ENCODE measurements around the gene ACOXL.

ACOXL gene

DNA sequence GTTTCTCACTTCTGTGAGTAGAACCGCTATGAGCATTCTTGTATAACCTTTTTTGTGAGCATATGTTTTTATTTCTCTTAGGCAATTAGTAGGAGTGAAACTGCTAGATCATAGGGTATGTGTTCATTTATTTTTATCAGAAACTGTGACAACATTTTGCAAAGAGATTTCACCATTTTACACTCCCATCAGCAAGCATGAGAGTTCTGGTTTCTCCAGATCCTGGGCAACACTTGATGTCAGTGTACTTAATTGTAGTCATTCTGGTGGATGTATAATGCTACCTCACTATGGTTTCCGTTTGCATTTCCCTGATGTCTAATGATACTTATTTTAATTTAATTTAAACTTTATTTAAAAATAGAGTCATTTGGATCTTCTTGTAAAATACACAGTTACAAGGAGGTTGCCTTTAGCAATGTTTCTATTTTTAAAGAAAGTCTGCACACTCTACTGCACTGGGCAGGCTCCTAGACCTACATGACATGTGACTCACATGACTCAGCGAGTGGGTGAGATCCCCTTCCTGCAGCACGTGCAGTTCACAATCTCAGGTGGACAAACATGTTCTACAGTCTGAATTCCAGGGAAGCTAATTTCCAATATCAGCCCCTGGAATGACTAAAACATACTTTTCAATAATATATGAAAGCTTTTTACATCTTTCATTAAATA is 261.3 kb downstream of the ACOXL start:
- in situ Hi-C loops (cut with MboI; ENCODE audit: low sequenced_read_pairs) = no loop called here

DNA sequence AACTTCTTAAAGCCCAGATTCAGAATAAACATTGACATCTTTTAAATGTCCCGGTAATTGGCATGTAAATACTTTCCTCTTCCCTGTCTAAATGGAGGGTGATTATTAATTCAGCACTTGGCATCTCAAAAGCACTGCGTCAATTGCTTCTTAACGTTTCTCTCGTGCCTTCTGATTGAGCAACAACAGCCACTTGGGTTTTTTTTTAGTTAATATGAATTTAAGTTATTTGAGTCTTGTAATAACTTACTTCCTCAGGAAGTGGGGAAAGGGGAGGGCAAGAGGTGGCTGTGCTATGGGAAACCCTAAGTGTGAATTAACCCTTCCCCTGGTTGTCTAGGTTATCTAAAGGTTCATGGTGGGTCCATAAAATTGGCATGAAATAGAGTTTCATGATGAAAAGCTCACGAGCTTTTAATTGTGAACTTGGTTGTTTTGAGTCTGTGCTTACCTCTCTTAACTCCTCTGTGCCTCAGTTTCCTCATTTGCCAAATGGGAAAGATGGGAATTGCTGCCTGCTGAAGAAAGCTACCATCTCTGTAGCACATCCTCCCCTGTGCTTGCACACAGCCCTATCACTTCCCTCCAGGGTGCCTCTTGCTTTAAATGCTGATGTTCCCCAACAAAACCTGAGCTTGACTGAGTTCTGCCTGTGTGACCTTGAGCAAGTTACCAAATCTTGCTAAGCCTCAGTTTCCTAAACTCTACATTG is 262.0 kb downstream of the ACOXL start:
- in situ Hi-C loops (cut with MboI; ENCODE audit: low sequenced_read_pairs) = no loop called here

DNA sequence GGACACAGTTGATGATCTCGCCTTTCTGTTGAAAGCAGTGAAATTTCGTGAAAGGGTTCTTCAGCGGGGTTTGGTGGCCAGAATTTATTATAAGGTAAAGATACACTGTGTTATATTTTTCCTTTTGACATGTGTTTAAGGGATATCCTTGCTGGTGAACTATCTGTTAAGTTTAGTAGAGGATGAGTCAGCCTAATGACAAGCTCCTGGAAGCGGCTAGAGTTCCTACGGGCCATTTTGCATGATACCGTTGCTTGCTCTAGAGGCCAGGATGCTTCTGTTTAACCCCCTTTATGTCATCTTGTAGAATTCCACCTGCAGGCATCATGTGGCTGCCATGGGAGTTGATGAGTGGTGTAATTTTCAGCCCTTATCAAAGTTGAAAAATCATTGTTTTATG is 263.5 kb downstream of the ACOXL start:
- in situ Hi-C loops (cut with MboI; ENCODE audit: low sequenced_read_pairs) = no loop called here

DNA sequence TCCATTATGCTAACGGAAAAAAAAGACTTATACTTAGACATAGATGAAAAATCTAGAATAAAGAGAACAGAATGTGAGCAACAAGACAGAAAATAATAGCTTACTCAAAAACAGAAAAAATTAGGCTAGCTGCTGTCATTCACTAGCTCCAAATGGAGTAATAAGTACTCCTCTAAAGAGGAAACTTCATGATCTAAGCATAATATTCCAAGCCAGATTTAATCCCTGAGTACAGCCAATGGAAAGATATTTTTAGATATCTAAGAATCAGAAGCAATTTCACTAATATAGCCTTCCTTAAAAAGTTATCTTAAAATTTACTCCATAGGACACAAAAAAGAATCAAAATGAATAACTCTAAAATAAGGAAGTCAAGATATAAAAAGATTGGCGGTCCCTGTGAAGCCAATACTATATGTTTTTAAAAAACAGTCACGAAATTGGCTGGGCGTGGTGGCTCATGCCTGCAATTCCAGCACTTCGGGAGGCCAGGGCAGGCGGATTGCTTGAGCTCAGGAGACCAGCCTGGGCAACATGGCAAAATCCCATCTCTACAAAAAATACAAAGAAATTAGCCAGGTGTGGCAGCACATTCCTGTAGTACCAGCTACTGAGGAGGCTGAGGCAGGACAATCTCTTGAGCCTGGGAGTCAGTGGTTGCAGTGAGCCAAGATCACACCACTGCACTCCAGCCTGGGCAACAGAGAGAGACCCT is 265.1 kb downstream of the ACOXL start:
- in situ Hi-C loops (cut with MboI; ENCODE audit: low sequenced_read_pairs) = no loop called here

DNA sequence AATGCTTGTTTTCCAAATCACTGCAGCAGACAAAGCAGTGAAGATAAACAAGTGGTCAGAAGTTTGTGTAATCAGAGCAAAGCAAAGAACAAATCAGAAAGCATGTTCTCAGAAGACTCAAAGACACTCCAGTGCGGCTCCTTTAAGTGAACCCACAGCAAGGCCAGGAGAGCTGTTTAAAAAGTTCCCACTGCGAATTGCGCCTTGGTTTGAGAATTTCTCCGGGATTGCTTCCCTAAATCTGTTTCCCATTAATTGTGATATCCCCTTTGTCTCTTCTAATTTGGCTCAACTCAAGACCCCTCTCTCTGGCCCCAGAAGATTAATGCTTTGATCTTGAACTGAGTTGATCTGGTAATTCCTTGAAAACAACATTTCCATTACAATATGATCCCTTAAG is 265.9 kb downstream of the ACOXL start:
- in situ Hi-C loops (cut with MboI; ENCODE audit: low sequenced_read_pairs) = no loop called here

DNA sequence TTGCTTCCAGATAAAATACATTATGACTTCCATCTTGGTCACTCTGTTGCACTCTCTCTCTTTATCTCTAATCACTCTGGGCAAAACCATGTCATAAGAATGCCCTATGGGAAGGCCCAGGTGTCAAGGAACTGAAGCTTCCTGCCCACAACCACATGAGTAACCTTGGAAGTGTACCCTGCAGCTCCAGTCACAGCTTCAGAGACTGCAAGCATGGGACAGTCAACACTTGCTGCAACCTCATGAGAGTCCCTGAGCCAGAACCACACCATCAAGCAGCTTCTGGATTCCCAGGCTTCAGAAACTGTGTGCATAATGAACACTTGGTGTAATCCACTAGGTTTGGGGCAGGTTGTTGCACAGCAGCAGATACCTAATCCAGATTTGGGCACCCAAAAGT is 267.3 kb downstream of the ACOXL start:
- in situ Hi-C loops (cut with MboI; ENCODE audit: low sequenced_read_pairs) = no loop called here

DNA sequence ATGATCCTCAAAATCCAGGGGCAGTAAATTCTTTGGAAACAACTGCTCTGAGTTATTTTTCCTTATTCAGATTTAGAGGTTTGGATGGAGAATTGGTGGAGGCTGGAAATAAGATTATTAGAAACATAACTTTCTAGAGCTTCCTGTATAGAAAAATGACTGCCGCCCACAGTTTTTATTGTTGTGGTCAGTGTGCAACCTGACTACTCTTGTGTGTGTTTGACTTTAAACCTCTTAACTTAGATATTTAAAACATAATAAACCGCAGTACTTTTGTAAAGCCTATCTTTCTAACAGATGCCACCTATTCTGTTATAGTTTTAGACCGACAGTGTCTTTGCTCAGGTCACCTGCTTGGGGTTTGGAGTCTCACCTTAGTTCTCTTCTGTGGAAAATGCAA is 272.9 kb downstream of the ACOXL start:
- in situ Hi-C loops (cut with MboI; ENCODE audit: low sequenced_read_pairs) = no loop called here

DNA sequence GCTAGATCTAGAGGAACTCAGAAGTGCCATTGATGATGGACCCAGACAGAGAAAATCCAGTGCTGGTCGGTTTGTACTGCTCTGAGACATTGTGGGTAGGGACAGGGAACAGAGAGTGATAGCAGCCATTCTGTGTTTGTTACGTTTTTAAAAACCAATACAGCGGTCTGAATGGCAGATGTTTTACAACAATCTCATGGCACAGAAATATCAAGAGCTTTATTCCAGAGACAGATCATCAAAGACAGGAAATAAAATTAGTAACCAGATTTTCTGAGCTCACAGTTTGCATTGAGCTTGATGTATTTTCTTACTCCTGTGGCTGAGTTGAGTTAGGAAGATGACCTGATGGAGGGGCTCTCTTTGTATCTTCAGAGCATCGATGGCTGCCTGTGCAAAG is 273.4 kb downstream of the ACOXL start:
- in situ Hi-C loops (cut with MboI; ENCODE audit: low sequenced_read_pairs) = no loop called here

DNA sequence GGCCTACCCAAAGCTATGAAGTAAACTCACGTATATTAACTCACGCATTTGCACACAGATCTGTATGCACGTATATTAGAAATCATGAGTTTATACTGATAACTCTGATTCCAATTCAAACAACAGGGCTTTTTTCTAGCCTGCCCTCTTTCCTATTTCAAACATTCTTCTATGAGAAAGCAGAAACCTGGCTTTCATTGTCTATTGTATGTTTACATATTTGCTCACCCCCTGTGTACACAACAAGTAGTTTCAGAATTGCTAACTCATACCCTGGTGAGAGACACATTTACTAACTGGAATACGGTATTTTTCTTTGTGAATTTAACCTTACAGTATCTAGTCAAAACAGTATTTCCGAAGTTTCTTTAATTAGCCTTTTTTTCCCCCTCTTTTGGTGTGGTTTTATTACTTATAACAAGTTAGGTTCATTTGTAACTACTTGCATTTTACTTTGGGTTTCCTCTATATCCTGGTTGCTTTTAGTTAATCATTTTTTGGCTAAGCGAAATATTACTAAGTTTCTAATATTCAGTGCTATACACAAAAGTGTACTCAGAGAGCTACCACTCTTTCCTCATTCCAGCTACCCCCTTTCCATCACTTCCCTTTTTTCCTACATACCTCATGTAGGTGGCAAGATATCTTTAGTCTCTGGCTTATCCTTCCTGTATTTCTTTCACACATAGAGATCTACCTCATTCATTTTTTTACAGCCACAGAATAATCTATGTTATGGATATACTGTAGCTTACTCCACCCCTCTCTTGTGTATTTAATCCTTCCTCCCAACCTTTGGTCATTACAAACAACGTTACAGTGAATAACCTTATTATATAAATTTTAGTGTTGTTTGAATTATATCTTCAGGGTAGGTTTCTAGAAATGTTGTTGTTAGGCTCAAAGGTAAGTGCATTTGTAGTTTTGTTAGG is 275.6 kb downstream of the ACOXL start:
- in situ Hi-C loops (cut with MboI; ENCODE audit: low sequenced_read_pairs) = no loop called here

DNA sequence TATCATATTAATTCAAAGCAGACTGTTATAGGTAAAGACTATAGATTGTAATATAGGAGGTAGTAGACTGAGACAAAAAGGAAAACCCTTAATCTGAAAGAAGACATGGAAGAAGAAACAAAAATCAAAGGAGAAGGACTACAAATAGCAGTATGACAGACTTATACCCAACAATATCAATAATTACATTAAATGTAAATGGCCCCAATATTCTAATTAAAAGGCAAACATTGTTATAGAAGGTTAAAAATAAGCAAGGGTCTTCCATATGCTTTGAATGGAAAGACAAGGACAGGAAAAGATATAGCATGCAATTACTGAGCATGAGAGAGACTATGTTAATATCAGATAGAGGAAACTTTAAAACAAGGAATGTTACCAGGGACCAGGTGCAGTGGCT is 278.8 kb downstream of the ACOXL start:
- in situ Hi-C loops (cut with MboI; ENCODE audit: low sequenced_read_pairs) = no loop called here

DNA sequence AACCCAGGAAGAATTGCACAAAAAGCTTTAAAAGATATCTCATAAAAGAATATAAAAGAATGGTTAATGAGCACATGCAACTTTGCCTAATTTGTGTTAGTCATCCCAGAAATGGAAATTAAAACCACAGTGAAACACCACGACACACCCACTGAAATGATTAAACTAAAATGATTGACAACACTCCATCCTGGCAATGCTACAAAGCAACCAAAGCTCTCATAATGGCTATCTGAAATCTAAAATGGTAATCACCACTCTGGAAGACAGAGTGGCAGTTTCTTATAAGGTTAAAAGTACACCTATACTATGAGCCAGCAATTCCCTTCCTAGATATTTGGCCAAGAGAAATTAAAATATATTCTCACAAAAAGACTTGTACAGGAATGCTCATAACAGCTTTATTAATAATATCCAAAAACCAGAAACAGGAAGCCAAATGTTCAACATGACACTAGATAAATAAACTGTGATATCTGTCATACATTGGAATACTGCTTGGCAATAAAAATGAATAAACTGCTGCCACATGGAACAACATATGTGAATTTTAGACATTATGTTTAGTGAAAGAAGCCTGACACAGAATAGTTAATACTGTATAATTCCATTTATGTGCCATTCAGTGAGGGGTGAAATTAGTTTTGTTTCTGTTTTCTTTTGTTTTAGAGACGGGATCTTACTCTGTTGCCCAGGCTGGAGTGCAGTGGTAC is 283.1 kb downstream of the ACOXL start:
- in situ Hi-C loops (cut with MboI; ENCODE audit: low sequenced_read_pairs) = no loop called here

DNA sequence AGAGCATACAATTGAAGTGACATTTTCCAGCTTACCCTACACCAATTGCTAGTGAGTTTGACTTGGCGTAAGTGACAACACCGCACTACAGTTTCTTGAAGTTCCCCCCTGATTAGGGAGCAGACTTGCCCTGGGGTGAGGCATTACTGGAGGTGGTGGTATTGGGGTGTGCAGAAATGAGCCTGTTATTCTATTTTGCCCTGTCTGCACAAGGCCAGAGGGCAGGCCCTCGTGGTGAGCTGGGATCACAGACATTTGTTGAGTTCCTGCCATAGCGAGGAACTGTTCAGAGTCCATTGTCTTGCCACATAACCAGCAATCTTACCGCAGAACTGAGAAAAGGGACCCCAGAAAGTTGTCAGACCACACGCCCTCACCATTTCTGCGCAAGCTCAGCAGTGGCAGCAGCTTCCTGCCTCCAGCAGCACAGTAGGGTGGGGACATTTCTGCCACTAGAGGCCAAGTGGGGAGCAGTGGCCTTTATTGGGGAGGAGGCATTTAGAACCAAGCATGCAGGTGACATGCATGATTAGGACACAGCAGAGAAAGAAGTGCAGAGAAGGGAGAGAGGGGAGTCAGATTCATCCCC is 284.8 kb downstream of the ACOXL start:
- in situ Hi-C loops (cut with MboI; ENCODE audit: low sequenced_read_pairs) = no loop called here

DNA sequence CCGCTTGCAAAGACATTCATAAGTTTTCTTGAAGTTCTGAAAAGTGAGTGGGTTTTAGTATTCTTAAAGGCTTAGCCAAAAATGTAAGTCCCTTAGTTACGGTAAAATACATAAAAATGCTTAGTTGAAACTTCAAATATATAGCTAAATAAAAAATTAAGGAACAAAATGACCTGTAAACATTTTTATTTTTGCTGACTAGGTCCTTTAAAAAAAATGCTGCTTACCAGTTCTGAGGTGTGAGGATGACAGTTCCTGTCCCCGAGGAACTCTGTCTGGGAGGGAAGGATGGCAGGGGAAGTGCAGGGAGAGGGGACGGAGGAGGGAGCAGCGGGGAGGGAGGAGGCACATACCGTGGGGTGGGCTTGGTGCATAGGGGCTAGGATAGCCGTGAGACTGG is 285.5 kb downstream of the ACOXL start:
- in situ Hi-C loops (cut with MboI; ENCODE audit: low sequenced_read_pairs) = no loop called here

DNA sequence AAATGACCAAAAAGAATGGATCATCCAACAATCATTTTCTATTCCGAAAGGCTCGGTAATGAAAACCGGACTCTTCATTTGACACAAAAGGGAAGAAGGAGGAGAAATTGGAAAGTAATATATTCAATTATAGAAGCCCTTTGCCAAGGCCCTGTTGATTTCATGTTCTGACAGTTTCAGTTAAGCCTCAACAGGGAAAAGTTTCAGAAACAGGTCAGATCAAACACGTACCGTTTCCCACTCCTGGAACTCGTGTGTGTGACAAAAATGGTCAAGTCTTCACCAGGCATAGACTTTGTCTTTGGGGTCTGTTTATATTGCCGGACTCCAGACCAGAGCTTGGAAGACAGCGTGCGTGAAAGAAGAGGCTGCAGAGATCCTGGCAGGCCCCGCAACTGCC is 287.0 kb downstream of the ACOXL start:
- in situ Hi-C loops (cut with MboI; ENCODE audit: low sequenced_read_pairs) = no loop called here

DNA sequence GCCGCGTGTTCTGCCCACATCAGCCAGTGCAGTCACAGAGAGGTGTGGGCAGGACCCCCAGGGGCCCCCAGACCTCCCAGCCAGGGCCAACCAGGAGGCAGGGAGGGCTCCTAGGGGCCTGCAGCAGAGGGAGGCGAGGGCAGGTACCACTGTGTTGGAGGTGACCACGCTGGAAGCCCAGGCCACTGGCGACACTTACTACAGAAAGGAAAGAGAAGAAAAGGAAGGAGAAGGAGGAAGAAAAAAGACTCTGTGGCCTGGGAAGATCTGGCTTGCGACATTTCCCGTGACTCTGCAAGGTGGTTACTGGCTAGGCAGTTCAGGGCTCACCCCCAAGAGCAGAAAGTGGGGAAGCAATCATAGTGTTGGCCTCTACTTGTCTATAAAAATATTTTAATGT is 290.3 kb downstream of the ACOXL start:
- in situ Hi-C loops (cut with MboI; ENCODE audit: low sequenced_read_pairs) = no loop called here

DNA sequence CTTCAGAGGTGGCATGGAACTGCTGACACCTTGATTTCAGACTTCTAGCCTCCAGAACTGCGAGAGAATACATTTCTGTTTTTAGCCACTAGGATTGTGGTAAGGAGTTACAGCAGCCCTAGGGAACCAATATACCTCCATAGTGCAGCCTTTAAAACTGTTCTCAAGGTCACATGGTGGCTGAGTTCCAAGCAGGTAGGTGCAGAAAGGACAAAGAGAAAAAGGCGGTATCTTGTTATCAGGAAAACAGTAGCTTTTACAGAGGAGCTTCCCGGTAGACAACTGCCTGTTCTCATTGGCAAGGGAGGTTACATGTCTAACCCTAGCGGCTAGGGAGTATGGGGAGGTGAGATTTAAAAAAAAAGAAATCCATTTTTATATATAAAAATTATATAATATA is 292.1 kb downstream of the ACOXL start:
- in situ Hi-C loops (cut with MboI; ENCODE audit: low sequenced_read_pairs) = no loop called here

DNA sequence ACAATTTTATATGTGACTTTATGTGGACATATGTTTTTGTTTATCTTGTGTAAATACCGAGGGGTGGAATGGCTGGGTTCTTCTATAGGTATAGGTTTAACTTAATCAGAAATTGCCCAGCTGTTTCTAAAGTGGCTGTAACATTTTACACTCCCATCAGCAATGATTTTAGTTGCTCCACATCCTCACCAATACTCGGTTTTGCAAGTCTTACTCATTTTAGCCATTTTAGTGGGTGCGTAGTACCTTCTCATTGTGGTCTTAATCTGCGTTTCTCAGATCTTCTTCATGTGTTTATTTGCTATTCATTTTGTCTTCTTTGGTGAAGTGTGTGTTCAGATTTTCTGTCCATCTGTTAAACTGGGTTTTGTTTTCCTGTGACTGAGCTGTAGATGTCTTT is 292.9 kb downstream of the ACOXL start:
- in situ Hi-C loops (cut with MboI; ENCODE audit: low sequenced_read_pairs) = no loop called here

DNA sequence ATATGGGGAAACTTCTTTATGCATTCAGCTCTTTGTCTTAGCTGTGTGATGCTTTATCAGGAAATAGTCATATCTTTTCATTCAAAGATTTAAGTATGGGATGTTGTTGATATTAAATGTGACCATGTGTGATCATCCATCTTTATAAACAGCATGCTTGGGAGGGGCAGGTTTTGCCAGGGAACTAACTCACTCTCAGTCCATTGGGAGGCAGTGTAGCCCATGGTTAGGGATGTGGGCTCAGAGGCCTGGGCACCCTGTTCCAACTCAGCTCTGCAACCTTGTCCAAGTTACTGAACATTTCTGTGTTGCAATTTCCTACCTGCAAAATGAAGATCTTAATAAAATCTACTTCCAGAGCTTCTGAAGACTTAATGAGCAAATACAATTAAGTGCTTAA is 296.3 kb downstream of the ACOXL start:
- in situ Hi-C loops (cut with MboI; ENCODE audit: low sequenced_read_pairs) = no loop called here

DNA sequence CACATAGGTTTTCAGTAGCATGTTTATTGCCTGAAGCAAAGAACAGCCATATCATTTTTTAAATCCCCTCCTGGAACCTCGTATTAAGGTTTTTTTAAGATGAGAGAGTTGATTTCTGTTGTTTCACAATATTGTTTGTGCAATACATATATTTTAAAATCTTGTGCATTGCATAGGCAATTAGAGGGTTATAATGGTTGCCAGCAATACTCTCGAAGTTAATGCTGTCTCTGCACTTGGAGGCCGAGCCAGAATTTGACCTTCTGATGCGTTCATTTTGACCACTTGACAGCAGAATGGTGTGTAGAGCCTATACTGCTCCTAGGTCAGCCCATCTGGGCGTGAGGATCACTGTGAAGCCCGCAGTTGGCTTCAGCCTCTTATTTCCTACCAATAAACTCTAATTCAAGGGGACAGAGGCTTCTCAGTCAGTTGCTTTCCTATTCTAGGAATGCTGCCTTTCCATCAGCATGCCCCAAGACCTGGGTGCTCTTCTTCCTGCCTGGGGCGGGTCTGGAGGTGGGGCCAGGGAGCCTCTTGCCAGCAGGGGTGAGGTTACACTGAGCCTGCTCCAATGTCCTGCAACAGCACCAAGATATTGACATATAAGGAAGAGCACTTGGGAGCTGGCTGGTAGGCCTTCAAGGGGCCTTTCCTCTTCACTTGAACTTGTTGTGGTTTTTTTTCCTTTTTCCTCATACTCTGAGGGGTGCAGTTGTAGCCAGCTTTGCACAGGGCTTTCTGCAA is 297.0 kb downstream of the ACOXL start:
- in situ Hi-C loops (cut with MboI; ENCODE audit: low sequenced_read_pairs) = no loop called here

All from HL-60/S4 treated with retinoic acid at 250 ng/mL for 4 days and 3 days (cell line).